Breast epithelium (tissue), 3 donors: ENCODE data around the gene TBC1D3B.

Experiments used
- POLR2AphosphoS5 ChIP-seq, 3 donors: sonication (generic); formaldehyde crosslinking; IDR thresholded peaks; one replicate each; pipeline ENCODE4 v1.6.1; 2017; ENCODE audit warnings: antibody characterized with exemption in 3 of 3
- TF ChIP-seq, protein P1 (sequence below), 3 donors: fragments of 450-650 bp; IDR thresholded peaks; one replicate each; pipeline ENCODE4 v1.5.1; 2016 to 2017; ENCODE audit warnings: antibody characterized with exemption in 3 of 3, mild to moderate bottlenecking in 3 of 3, moderate library complexity in 3 of 3

DNA sequence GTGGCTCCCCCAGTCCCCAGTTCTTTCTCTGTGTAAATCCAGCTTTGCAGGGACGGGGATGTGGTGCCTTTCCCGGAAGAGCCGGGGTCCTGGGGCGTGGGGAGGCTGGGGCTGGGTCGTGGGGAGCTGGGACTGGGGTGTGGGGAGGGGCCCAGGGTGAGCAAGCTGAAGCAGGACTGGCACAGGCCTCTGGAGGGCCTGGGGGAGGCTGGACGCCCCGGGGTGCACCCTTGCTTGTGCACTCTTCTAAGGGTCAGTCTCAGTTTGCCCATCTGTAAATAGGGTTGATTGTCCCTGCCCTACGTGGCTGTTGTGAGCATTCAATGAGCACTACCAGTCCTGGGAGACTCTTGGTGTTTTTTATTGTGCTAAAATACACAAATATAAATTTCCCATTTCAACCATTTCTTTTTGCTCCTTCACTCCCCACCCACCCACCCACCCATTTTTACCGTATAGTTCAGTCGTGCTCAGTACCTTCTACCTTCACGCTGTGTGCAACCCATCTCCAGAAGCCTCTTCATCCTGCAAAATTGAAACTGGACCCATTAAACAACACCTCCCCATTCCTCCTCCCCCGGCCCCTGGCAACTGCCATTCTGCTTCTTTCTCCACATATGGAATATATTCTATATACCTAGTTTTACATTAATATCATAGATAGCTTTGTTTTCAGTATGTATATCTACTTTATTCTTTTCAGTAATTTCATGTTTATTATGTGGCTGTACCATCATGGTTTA lies 7.8 kb upstream of the TBC1D3B start:
- TF ChIP-seq, protein P1, sequence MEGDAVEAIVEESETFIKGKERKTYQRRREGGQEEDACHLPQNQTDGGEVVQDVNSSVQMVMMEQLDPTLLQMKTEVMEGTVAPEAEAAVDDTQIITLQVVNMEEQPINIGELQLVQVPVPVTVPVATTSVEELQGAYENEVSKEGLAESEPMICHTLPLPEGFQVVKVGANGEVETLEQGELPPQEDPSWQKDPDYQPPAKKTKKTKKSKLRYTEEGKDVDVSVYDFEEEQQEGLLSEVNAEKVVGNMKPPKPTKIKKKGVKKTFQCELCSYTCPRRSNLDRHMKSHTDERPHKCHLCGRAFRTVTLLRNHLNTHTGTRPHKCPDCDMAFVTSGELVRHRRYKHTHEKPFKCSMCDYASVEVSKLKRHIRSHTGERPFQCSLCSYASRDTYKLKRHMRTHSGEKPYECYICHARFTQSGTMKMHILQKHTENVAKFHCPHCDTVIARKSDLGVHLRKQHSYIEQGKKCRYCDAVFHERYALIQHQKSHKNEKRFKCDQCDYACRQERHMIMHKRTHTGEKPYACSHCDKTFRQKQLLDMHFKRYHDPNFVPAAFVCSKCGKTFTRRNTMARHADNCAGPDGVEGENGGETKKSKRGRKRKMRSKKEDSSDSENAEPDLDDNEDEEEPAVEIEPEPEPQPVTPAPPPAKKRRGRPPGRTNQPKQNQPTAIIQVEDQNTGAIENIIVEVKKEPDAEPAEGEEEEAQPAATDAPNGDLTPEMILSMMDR (IDR thresholded peaks at IDR 0.05): no peak
- TF ChIP-seq POLR2AphosphoS5 (IDR thresholded peaks at IDR 0.05): no peak
